ENCODE results near the gene ACTR3.

- TF ChIP-seq CTCF (IDR thresholded peaks at IDR 0.05) (no peak), POLR2A (IDR thresholded peaks at IDR 0.05) (no peak), EP300 (IDR thresholded peaks at IDR 0.05) (no peak)
Observed at GRCh38 chr2:113985554-113986397, 95.9 kb downstream of the ACTR3 start.

All from ovary (tissue), 3 donors.